22Rv1 (cell line): ENCODE data around the gene SORCS2.

Source experiments
- CTCF ChIP-seq: fragments of 450-650 bp; IDR thresholded peaks from 2 replicates; pipeline ENCODE4 v1.5.1; 2017; ENCODE audit warnings: mild to moderate bottlenecking
- ZFX ChIP-seq: fragments of 450-650 bp; IDR thresholded peaks from 2 replicates; pipeline ENCODE4 v1.6.1; 2017; ENCODE audit warnings: antibody characterized with exemption, borderline replicate concordance

- TF ChIP-seq CTCF (no peak), ZFX (no peak)
Observed at GRCh38 chr4:7375427-7375826, 183.1 kb downstream of the SORCS2 start.
